ENCODE results near the gene TTC28.

GRCh38 chr22:28440592-28441390 lies 238.8 kb downstream of the TTC28 start:
- TF ChIP-seq RAD21 (IDR thresholded peaks at IDR 0.05; ENCODE audit: low read depth) (no peak), YY1 (IDR thresholded peaks at IDR 0.05; ENCODE audit: extremely low read depth, insufficient replicate concordance, low read depth, low read length) (no peak), CTCF (IDR thresholded peaks at IDR 0.05 in 2 of 3, conservative IDR thresholded peaks at IDR 0.05 in 1 of 3; ENCODE audit: borderline replicate concordance in 1 of 3, insufficient read depth in 1 of 3, low read depth in 2 of 3, low read length in 2 of 3) (no peak), EZH2 (IDR thresholded peaks at IDR 0.05) (no peak), TCF7L2 (IDR thresholded peaks at IDR 0.05; ENCODE audit: borderline replicate concordance, extremely low read depth, insufficient read depth, insufficient read length) (no peak), POLR2A (IDR thresholded peaks at IDR 0.05; ENCODE audit: borderline replicate concordance, extremely low read depth, insufficient read depth, insufficient read length) (no peak), SRF (IDR thresholded peaks at IDR 0.05; ENCODE audit: low read depth) (no peak)
